ENCODE results near the gene TFE3.

DNA sequence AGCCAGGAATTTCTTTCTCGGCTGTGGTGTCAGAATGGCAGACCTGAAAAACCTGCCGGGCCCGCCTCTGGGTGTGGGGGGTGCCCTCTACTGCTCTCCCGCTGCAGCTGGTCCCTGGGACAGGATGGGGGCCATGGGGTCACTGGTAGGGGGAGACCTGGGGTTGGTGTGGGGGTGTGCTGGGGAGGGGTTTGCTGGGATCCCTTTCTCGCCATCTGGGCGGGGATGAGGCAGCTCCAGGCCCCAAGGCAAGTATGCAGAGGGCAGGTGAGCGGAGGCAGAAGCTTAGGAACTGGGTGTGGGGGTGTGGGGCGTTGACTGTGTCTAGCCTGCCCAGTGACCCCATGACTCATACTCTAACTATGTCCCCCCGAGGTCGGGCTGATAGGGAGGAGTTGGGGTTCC lies 16.5 kb upstream of the TFE3 start:
- no peak for TF ChIP-seq CTCF (IDR thresholded peaks at IDR 0.05)
- no peak for TF ChIP-seq POLR2A (IDR thresholded peaks at IDR 0.05)

Data from uterus (tissue), 2 donors.